Hepatocyte (in vitro differentiated cells): Measurements from ENCODE around the gene SC5D. TPM values are rescaled to one million over a fixed set of nuclear protein-coding genes. Genes with fewer than 3 reads are reported as not detected.

Experiments used
- DNase-seq: peaks from one replicate; pipeline ENCODE4 v3.0.0-alpha.2; 2016; ENCODE audit warnings: low spot score
- H2AFZ ChIP-seq: fragments of 200-600 bp; sonication (generic); 2 replicates; pipeline ENCODE4 v1.6.0; 2016; ENCODE audit warnings: antibody characterized with exemption, mild to moderate bottlenecking
- H3K27ac ChIP-seq: fragments of 200-600 bp; sonication (generic); 2 replicates; pipeline ENCODE4 v1.5.1; 2016; ENCODE audit warnings: mild to moderate bottlenecking
- H3K27me3 ChIP-seq: fragments of 200-600 bp; sonication (generic); 2 replicates; pipeline ENCODE4 v1.6.1; 2016
- H3K36me3 ChIP-seq: fragments of 200-600 bp; sonication (generic); replicated peaks from 2 replicates; pipeline ENCODE4 v1.5.1; 2016; ENCODE audit warnings: low read depth; ENCODE audit not compliant: insufficient read depth
- H3K4me1 ChIP-seq: fragments of 200-600 bp; sonication (generic); 2 replicates; pipeline ENCODE4 v1.5.1; 2016; ENCODE audit warnings: mild to moderate bottlenecking, moderate library complexity; ENCODE audit not compliant: insufficient read depth
- H3K4me2 ChIP-seq: fragments of 200-600 bp; sonication (generic); 2 replicates; pipeline ENCODE4 v1.6.0; 2016
- H3K4me3 ChIP-seq: fragments of 200-600 bp; sonication (generic); 2 replicates; pipeline ENCODE4 v1.5.1; 2016; ENCODE audit warnings: mild to moderate bottlenecking
- H3K79me2 ChIP-seq: fragments of 200-600 bp; sonication (generic); 2 replicates; pipeline ENCODE4 v1.6.0; 2017; ENCODE audit warnings: mild to moderate bottlenecking
- H3K9me2 ChIP-seq: fragments of 200-600 bp; sonication (generic); replicated peaks from 2 replicates; pipeline ENCODE4 v1.6.0; 2017; ENCODE audit warnings: mild to moderate bottlenecking; ENCODE audit not compliant: insufficient read depth
- H3K9me3 ChIP-seq: fragments of 200-600 bp; sonication (generic); 2 replicates; pipeline ENCODE4 v1.5.1; 2016; ENCODE audit warnings: low read depth, mild to moderate bottlenecking
- H4K20me1 ChIP-seq: fragments of 200-600 bp; sonication (generic); 2 replicates; pipeline ENCODE4 v1.6.0; 2016; ENCODE audit warnings: mild to moderate bottlenecking; ENCODE audit not compliant: insufficient read depth, poor library complexity, severe bottlenecking
- CTCF ChIP-seq: fragments of 200-600 bp; sonication (generic); IDR thresholded peaks from 2 replicates; pipeline ENCODE4 v1.5.1; 2016; ENCODE audit warnings: antibody characterized with exemption, mild to moderate bottlenecking; ENCODE audit not compliant: poor library complexity
- EZH2 ChIP-seq: fragments of 200-600 bp; sonication (generic); IDR thresholded peaks from 2 replicates; pipeline ENCODE4 v1.6.1; 2016; ENCODE audit warnings: antibody characterized with exemption, mild to moderate bottlenecking, borderline replicate concordance
- EZH2phosphoT487 ChIP-seq: fragments of 200-600 bp; sonication (generic); IDR thresholded peaks from one replicate; pipeline ENCODE4 v1.6.1; 2018; ENCODE audit warnings: antibody characterized with exemption, mild to moderate bottlenecking, low read depth, moderate library complexity; ENCODE audit not compliant: unreplicated experiment, severe bottlenecking
- WGBS: methylation state at CpG from one replicate; pipeline ENCODE4 v1.1.6; 2016; ENCODE audit warnings: low lambda C conversion rate; ENCODE audit errors: missing lambda C conversion rate; 5-methylcytosine and 5-hydroxymethylcytosine counted together
- polyA plus RNA-seq: library from polyadenylated mRNA; unstranded; fragments of >200 nt; fragmentation: Nextera tagmentation; extraction: Ambion mirVana; gene quantifications from 2 replicates; pipeline ENCODE4 v1.2.1, GENCODE V29; 2016
- total RNA-seq: library from RNA; depleted of rRNA; stranded (reverse); fragments of >200 nt; gene quantifications from 2 replicates; pipeline ENCODE4 v1.2.3, GENCODE V29; 2014

SC5D gene
- total and polyA plus RNA-seq, 2 experiments from 2014 or later: 124 to 164 TPM

- Histone ChIP-seq H3K9me2 (no peaks in the 10 kb centered on the region), H3K4me2 (peak overlapping the region; percentile 80), H2AFZ (no peak overlapping the region), H3K27me3 (no peaks in the 10 kb centered on the region), H4K20me1 (peaks cover 27% of the 10 kb centered on the region), H3K4me3 (peak overlapping the region; percentile 44), H3K4me1 (peaks cover 24% of the 10 kb centered on the region), H3K27ac (peak overlapping the region; percentile 92), H3K79me2 (peaks cover 35% of the 10 kb centered on the region), H3K9me3 (no peaks in the 10 kb centered on the region), H3K36me3 (no peaks in the 10 kb centered on the region)
- WGBS: 92% methylated on average over 3 of the region's 3 CpGs
- DNase-seq: no peak
- no peak for TF ChIP-seq EZH2phosphoT487
Observed at GRCh38 chr11:121291319-121291718, 1.3 kb upstream of the SC5D start.

GRCh38 chr11:121291896-121292494, 576 bp upstream of the SC5D start:
- Histone ChIP-seq H3K4me1 (peaks cover 24% of the 10 kb centered on the region), H3K27me3 (no peaks in the 10 kb centered on the region), H3K9me2 (no peaks in the 10 kb centered on the region), H3K9me3 (no peaks in the 10 kb centered on the region), H3K27ac (peak overlapping the region; percentile 92), H3K4me3 (peak overlapping the region; percentile 44), H4K20me1 (peaks cover 33% of the 10 kb centered on the region), H2AFZ (peak overlapping the region; percentile 60), H3K36me3 (no peaks in the 10 kb centered on the region), H3K79me2 (peaks cover 41% of the 10 kb centered on the region), H3K4me2 (peak overlapping the region; percentile 80)
- 3% methylated on average over 19 of the region's 19 CpGs for WGBS
- peak; percentile 19 for DNase-seq
- TF ChIP-seq CTCF (no peak), EZH2 (no peak), EZH2phosphoT487 (no peak)

GRCh38 chr11:121293288-121293594, 670 bp downstream of the SC5D start:
- Histone ChIP-seq H2AFZ (peak overlapping the region; percentile 39), H3K4me3 (peak overlapping the region; percentile 71), H3K36me3 (no peaks in the 10 kb centered on the region), H3K27ac (peak overlapping the region; percentile 95), H3K9me3 (no peaks in the 10 kb centered on the region), H3K27me3 (no peaks in the 10 kb centered on the region), H3K9me2 (no peaks in the 10 kb centered on the region), H3K79me2 (peaks cover 54% of the 10 kb centered on the region), H4K20me1 (peaks cover 34% of the 10 kb centered on the region), H3K4me2 (peak overlapping the region; percentile 76), H3K4me1 (peaks cover 24% of the 10 kb centered on the region)
- no peak for DNase-seq
- no peak for TF ChIP-seq CTCF
- no peak for TF ChIP-seq EZH2phosphoT487
- no peak for TF ChIP-seq EZH2
- WGBS: 3% methylated on average over 5 of the region's 5 CpGs

- Histone ChIP-seq H4K20me1 (peaks cover 47% of the 10 kb centered on the region), H3K4me3 (no peak overlapping the region), H3K79me2 (peaks cover 76% of the 10 kb centered on the region), H3K9me2 (no peaks in the 10 kb centered on the region), H3K4me2 (peak overlapping the region; percentile 76), H3K9me3 (no peaks in the 10 kb centered on the region), H3K27ac (no peak overlapping the region), H2AFZ (no peak overlapping the region), H3K4me1 (peaks cover 30% of the 10 kb centered on the region), H3K27me3 (no peaks in the 10 kb centered on the region), H3K36me3 (no peaks in the 10 kb centered on the region)
- no peak for DNase-seq
- WGBS: 89% methylated on average over 8 of the region's 8 CpGs
- no peak for TF ChIP-seq EZH2phosphoT487
- TF ChIP-seq CTCF: no peak
- TF ChIP-seq EZH2: no peak
Observed at GRCh38 chr11:121295246-121296029, 2.9 kb downstream of the SC5D start.
